Measurements from ENCODE around the gene CCDC68. TPM values are rescaled to one million over a fixed set of nuclear protein-coding genes. Genes with fewer than 3 reads are reported as not detected.

The CCDC68 gene
- total RNA-seq, 1 donor from 2014 or later, result 2.7 TPM

- DNase-seq (ENCODE audit: low read depth), result no peak
- no peak overlapping the region for H3K4me3 ChIP-seq (ENCODE audit: low read depth, low read length)
- TF ChIP-seq CTCF (conservative IDR thresholded peaks at IDR 0.05; ENCODE audit: low read depth, low read length), result no peak
These were observed 78.7 kb downstream of the CCDC68 start for GRCh38 chr18:54880395-54881105.

GRCh38 chr18:54879691-54880090 is 79.6 kb downstream of the CCDC68 start:
- no peak for DNase-seq (ENCODE audit: low read depth)
- no peak for TF ChIP-seq CTCF (conservative IDR thresholded peaks at IDR 0.05; ENCODE audit: low read depth, low read length)
- H3K4me3 ChIP-seq (ENCODE audit: low read depth, low read length), result no peak overlapping the region

GRCh38 chr18:54878659-54879358 is 80.5 kb downstream of the CCDC68 start:
- no peak overlapping the region for H3K4me3 ChIP-seq (ENCODE audit: low read depth, low read length)
- DNase-seq (ENCODE audit: low read depth), result no peak
- no peak for TF ChIP-seq CTCF (conservative IDR thresholded peaks at IDR 0.05; ENCODE audit: low read depth, low read length)

DNA sequence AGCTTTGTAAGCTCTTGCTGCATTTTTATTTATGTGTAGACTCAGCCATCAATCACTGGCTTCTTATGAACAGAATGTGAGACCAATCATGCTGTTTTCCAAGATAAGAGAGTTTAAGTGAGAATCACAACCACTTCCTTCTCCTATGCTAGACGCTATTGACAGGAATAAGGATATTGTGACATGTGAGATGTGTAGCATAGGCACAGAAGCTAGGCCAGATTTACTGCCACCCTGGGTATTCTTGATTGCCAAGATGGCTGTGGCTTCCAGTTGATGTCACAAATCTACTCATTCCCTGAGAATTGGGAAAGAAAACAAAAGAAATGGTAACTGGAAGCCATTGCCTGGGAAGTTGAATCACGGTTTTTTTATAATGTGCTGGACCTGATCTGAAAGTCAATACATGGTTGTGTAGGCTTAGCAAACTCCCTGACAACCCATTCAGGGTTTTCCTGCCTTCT is 81.1 kb downstream of the CCDC68 start:
- DNase-seq (ENCODE audit: low read depth), result no peak
- TF ChIP-seq CTCF (conservative IDR thresholded peaks at IDR 0.05; ENCODE audit: low read depth, low read length), result no peak
- no peak overlapping the region for H3K4me3 ChIP-seq (ENCODE audit: low read depth, low read length)

DNA sequence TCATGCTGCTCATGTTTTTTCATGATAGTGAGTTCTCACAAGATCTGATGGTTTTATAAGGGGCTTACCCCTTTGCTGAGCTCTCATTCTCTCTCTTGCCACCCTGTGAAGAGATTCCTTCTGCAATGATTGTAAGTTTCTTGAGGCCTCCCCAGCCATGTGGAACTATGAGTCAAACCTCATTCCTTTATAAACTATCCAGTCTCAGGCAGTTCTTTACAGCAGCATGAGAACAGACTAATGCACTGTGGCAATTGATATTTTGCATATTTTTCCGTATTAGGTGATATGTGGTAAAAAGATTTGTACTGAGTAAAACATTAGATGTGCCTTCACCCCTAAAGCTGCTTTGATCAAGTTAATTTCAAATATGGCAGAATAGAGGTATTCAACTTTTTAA is 82.2 kb downstream of the CCDC68 start:
- no peak overlapping the region for H3K4me3 ChIP-seq (ENCODE audit: low read depth, low read length)
- no peak for DNase-seq (ENCODE audit: low read depth)
- TF ChIP-seq CTCF (conservative IDR thresholded peaks at IDR 0.05; ENCODE audit: low read depth, low read length), result no peak

DNA sequence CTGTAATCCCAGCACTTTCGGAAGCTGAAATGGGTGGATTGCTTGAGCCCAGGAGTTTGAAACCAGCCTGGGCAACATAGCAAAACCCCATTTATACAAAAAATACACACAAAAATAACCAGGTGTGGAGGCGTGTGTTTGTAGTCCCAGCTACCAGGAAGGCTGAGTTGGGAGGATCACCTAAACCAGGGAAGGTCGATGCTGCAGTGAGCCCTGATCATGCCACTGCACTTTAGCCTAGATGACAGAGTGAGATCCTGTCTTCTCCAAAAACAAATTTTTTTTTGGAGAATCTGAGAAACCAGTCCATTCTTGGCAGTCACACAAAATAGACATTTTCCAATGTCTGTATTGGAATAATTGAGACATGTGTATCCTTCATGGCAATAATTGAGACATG is 84.2 kb downstream of the CCDC68 start:
- DNase-seq (ENCODE audit: low read depth), result no peak
- no peak for TF ChIP-seq CTCF (conservative IDR thresholded peaks at IDR 0.05; ENCODE audit: low read depth, low read length)

More for the DNA sequence above, 84.2 kb downstream of the CCDC68 start:
- H3K4me3 ChIP-seq (ENCODE audit: low read depth, low read length), result no peak overlapping the region
